GM15510 (cell line): ENCODE data around the gene CAMK2G.

ENCODE experiments used
- POLR2A ChIP-seq: IDR thresholded peaks from 3 replicates; pipeline ENCODE4 v1.6.1; 2011; ENCODE audit warnings: borderline replicate concordance; ENCODE audit not compliant: insufficient read length; ENCODE audit errors: extremely low read depth

The CAMK2G gene

GRCh38 chr10:73772281-73773151 is 101.8 kb downstream of the CAMK2G start:
- peak; percentile 64 for TF ChIP-seq POLR2A

GRCh38 chr10:73771722-73772280 is 102.6 kb downstream of the CAMK2G start:
- TF ChIP-seq POLR2A: no peak

- no peak for TF ChIP-seq POLR2A
Observed at GRCh38 chr10:73769396-73769795, 105.0 kb downstream of the CAMK2G start.

GRCh38 chr10:73768881-73769280 is 105.5 kb downstream of the CAMK2G start:
- TF ChIP-seq POLR2A: no peak

GRCh38 chr10:73765066-73765465 is 109.3 kb downstream of the CAMK2G start:
- TF ChIP-seq POLR2A: no peak

- no peak for TF ChIP-seq POLR2A
Observed at GRCh38 chr10:73763343-73763742, 111.0 kb downstream of the CAMK2G start.

GRCh38 chr10:73762915-73763314 is 111.4 kb downstream of the CAMK2G start:
- no peak for TF ChIP-seq POLR2A
